ENCODE measurements around the gene OR5T3.

- TF ChIP-seq EZH2phosphoT487 (IDR thresholded peaks at IDR 0.05; ENCODE audit: borderline replicate concordance, low read length) (no peak), CTCF (conservative IDR thresholded peaks at IDR 0.05; ENCODE audit: low read depth, low read length) (no peak)
These were observed 21.8 kb downstream of the OR5T3 start, which contains the start of gene OR5T1 for GRCh38 chr11:56273854-56274253.
